Testis (tissue), 3 donors: ENCODE data around the gene CELF4. TPM values are rescaled to one million over a fixed set of nuclear protein-coding genes. Genes with fewer than 3 reads are reported as not detected.

Experiments used
- DNase-seq: peaks from one replicate; pipeline ENCODE4 v3.0.0-alpha.2; 2019
- H3K27ac ChIP-seq, 2 donors: fragments of 200-600 bp; sonication (generic); one replicate each; pipeline ENCODE4 v1.5.1; 2019
- H3K27me3 ChIP-seq: fragments of 200-600 bp; sonication (generic); one replicate; pipeline ENCODE4 v1.5.1; 2019
- H3K36me3 ChIP-seq: fragments of 200-600 bp; sonication (generic); one replicate; pipeline ENCODE4 v1.5.1; 2017; ENCODE audit warnings: low read depth; ENCODE audit errors: missing control alignments
- H3K4me1 ChIP-seq: fragments of 200-600 bp; sonication (generic); one replicate; pipeline ENCODE4 v1.5.1; 2019
- H3K4me3 ChIP-seq, 2 donors: fragments of 200-600 bp; sonication (generic); one replicate each; pipeline ENCODE4 v1.5.1; 2017 to 2019
- H3K9me3 ChIP-seq: fragments of 200-600 bp; sonication (generic); one replicate; pipeline ENCODE4 v1.5.1; 2017
- CTCF ChIP-seq, 3 experiments: fragments of 450-650 bp in 2 of 3; fragments of 200-600 bp in 1 of 3; sonication (generic) in 1 of 3; IDR thresholded peaks; one replicate each; pipeline ENCODE4 v1.5.1; 2016 to 2019; ENCODE audit warnings: antibody characterized with exemption in 3 of 3, mild to moderate bottlenecking in 2 of 3, moderate library complexity in 1 of 3
- POLR2A ChIP-seq: fragments of 450-650 bp; IDR thresholded peaks from one replicate; pipeline ENCODE4 v1.6.1; 2017; ENCODE audit warnings: antibody characterized with exemption, mild to moderate bottlenecking, moderate library complexity
- WGBS, 2 donors: methylation state at CpG; one replicate each; pipeline ENCODE4 v1.1.5; 2018; 5-methylcytosine and 5-hydroxymethylcytosine counted together
- intact Hi-C: fragments of 100-400 bp; cut with DNase I; formaldehyde crosslinking; loops from one replicate; pipeline ENCODE4 v1.15.1; 2023; ENCODE audit warnings: low total_unique reads
- polyA plus RNA-seq: library from polyadenylated mRNA; stranded (reverse); fragments of 350-450 nt; fragmentation: Illumina TruSeq; extraction: RNeasy Lipid Tissue Mini Kit (QIAGEN cat#74804); gene quantifications from one replicate; pipeline ENCODE4 v1.2.3, GENCODE V29; 2014; ENCODE audit warnings: low read depth, low replicate concordance; ENCODE audit not compliant: insufficient read depth
- total RNA-seq, 2 donors: library from RNA; depleted of rRNA; stranded (reverse); fragments of >200 nt; gene quantifications; one replicate each; pipeline ENCODE4 v1.2.3, GENCODE V29; 2016

Gene CELF4
- total and polyA plus RNA-seq, 3 donors from 2014 or later = 3.9 to 6.3 (median 4.8) TPM

- WGBS, 2 donors = 89 to 93% methylated on average over 3 of the region's 3 CpGs
- Histone ChIP-seq H3K4me1 (peaks cover 4% of the 10 kb centered on the region), H3K4me3 (no peak overlapping the region), H3K27ac (no peak overlapping the region), H3K36me3 (no peaks in the 10 kb centered on the region), H3K9me3 (no peaks in the 10 kb centered on the region), H3K27me3 (no peaks in the 10 kb centered on the region)
- TF ChIP-seq CTCF (IDR thresholded peaks at IDR 0.05) = no peak
- TF ChIP-seq POLR2A = no peak
- intact Hi-C loops = no loop called here
- no peak for DNase-seq
These were observed 50.6 kb downstream of the CELF4 start for GRCh38 chr18:37514953-37515352.

- WGBS, 2 donors = 83 to 92% methylated on average over 2 of the region's 2 CpGs
- TF ChIP-seq POLR2A (no peak), CTCF (IDR thresholded peaks at IDR 0.05) (no peak)
- Histone ChIP-seq H3K4me1 (no peaks in the 10 kb centered on the region), H3K27ac (no peak overlapping the region), H3K36me3 (no peaks in the 10 kb centered on the region), H3K4me3 (no peak overlapping the region), H3K9me3 (no peaks in the 10 kb centered on the region), H3K27me3 (no peaks in the 10 kb centered on the region)
- intact Hi-C loops = no loop called here
- DNase-seq = no peak
These were observed 53.2 kb downstream of the CELF4 start for GRCh38 chr18:37512400-37512799.

- Histone ChIP-seq H3K27me3 (no peaks in the 10 kb centered on the region), H3K9me3 (no peaks in the 10 kb centered on the region), H3K27ac (no peak overlapping the region), H3K4me3 (no peak overlapping the region), H3K4me1 (no peaks in the 10 kb centered on the region), H3K36me3 (no peaks in the 10 kb centered on the region)
- no peak for TF ChIP-seq CTCF (IDR thresholded peaks at IDR 0.05)
- TF ChIP-seq POLR2A = no peak
- intact Hi-C loops = no loop called here
- DNase-seq = no peak
- WGBS, 2 donors = 68 to 71% methylated on average over 8 to 9 of the region's 9 CpGs
These were observed 53.8 kb downstream of the CELF4 start for GRCh38 chr18:37511721-37512298.

GRCh38 chr18:37509600-37509999, 56.0 kb downstream of the CELF4 start:
- WGBS, 2 donors = 100% methylated on average over 1 of the region's 1 CpG
- intact Hi-C loops = no loop called here
- no peak for DNase-seq

More at GRCh38 chr18:37509600-37509999, 56.0 kb downstream of the CELF4 start:
- TF ChIP-seq POLR2A (no peak), CTCF (IDR thresholded peaks at IDR 0.05) (no peak)
- H3K36me3 ChIP-seq = no peaks in the 10 kb centered on the region
- no peaks in the 10 kb centered on the region for H3K9me3 ChIP-seq
- H3K4me3 ChIP-seq = no peak overlapping the region
- H3K4me1 ChIP-seq = no peaks in the 10 kb centered on the region
- no peaks in the 10 kb centered on the region for H3K27me3 ChIP-seq
- no peak overlapping the region for H3K27ac ChIP-seq
